Thoracic aorta (tissue), 2 donors: Measurements from ENCODE around the gene CRAT. TPM values are rescaled to one million over a fixed set of nuclear protein-coding genes. Genes with fewer than 3 reads are reported as not detected.

Experiments used
- ATAC-seq: fragments of 150-250 bp; one replicate; pipeline ENCODE4 v1.8.0; 2017; ENCODE audit warnings: low read depth; ENCODE audit not compliant: insufficient number of reproducible peaks, low FRiP score
- DNase-seq: peaks from one replicate; pipeline ENCODE4 v3.0.0-alpha.2; 2020; ENCODE audit warnings: low spot score
- H3K27ac ChIP-seq, 2 donors: fragments of 200-600 bp; sonication (generic); 1 replicate in 1 of 2; 2 replicates in 1 of 2; pipeline ENCODE4 v1.5.1; 2016; ENCODE audit warnings: mild to moderate bottlenecking in 2 of 2, moderate library complexity in 2 of 2
- H3K27me3 ChIP-seq: fragments of 200-600 bp; sonication (generic); replicated peaks from 2 replicates; pipeline ENCODE4 v1.6.0; 2016; ENCODE audit warnings: mild to moderate bottlenecking; ENCODE audit not compliant: insufficient read depth
- H3K36me3 ChIP-seq: fragments of 200-600 bp; sonication (generic); one replicate; pipeline ENCODE4 v1.5.1; 2016
- H3K4me1 ChIP-seq, 2 donors: fragments of 200-600 bp; sonication (generic); 1 replicate in 1 of 2; 2 replicates in 1 of 2; pipeline versions ENCODE4 v1.5.1 to v1.6.0; 2016; ENCODE audit warnings: low read depth in 2 of 2, mild to moderate bottlenecking in 1 of 2; ENCODE audit not compliant: control insufficient read depth in 1 of 2
- H3K4me3 ChIP-seq: fragments of 200-600 bp; sonication (generic); 2 replicates; pipeline ENCODE4 v1.5.1; 2016; ENCODE audit warnings: mild to moderate bottlenecking
- H3K9me3 ChIP-seq: fragments of 200-600 bp; sonication (generic); 2 replicates; pipeline ENCODE4 v1.5.1; 2016
- total RNA-seq, 2 donors: library from RNA; depleted of rRNA; stranded (reverse); fragments of >200 nt; gene quantifications; one replicate each; pipeline versions ENCODE4 v1.1.0 to v1.2.3, GENCODE V29; 2016
- TF ChIP-seq, protein P1 (sequence below): fragments of 200-600 bp; sonication (generic); IDR thresholded peaks from one replicate; pipeline ENCODE4 v1.5.1; 2019; ENCODE audit warnings: antibody characterized with exemption

The CRAT gene
- total RNA-seq, 2 donors from 2014 or later, result 57.8 to 102 TPM

DNA sequence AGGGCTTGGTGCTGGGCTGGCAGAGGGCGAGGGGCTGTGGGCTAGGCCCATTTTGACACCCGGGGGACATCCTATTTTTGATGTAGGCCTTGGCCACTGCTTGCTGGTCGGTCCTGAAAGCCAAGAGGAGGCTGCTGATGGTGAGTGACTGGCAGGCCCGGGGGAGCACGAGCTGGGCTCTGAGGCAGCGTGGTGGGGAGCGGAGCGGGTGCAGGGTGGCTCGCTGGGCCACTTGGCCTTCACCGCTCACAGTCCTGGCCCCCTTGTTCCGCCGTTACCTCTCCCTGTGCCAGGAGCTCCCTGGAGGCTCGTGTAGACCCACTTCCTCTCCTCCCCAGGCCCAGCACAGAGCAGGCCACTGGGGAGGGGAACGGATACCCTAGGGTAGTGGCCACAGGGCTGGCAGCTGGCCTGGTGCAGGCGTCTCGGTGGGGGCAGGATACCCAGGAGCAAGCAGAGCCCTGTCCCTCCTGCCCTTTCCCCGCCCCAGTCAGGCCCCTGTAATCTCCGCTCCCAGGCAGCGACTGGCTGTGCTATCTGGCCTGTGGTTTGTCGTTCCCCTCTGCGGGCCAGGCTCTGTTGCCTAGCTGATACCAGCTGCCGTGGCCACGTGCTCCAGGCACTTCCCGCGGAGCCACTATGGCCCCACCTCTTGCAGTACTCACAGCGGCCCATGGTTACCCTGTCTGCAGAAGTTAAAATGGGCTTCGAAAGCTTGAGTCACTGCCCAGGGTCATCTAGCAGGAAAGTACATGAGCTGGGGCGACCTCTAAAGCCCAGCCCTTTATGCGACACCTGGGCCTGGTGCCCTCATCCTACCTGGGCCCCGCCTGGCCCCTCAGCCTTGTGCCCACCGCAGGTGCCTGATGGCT, 41.4 kb downstream of the CRAT start:
- Histone ChIP-seq H3K36me3 (peaks cover 14% of the 10 kb centered on the region), H3K27me3 (no peaks in the 10 kb centered on the region), H3K27ac (no peak overlapping the region), H3K4me3 (no peak overlapping the region), H3K9me3 (no peaks in the 10 kb centered on the region), H3K4me1 (no peaks in the 10 kb centered on the region)
- TF ChIP-seq, protein P1, sequence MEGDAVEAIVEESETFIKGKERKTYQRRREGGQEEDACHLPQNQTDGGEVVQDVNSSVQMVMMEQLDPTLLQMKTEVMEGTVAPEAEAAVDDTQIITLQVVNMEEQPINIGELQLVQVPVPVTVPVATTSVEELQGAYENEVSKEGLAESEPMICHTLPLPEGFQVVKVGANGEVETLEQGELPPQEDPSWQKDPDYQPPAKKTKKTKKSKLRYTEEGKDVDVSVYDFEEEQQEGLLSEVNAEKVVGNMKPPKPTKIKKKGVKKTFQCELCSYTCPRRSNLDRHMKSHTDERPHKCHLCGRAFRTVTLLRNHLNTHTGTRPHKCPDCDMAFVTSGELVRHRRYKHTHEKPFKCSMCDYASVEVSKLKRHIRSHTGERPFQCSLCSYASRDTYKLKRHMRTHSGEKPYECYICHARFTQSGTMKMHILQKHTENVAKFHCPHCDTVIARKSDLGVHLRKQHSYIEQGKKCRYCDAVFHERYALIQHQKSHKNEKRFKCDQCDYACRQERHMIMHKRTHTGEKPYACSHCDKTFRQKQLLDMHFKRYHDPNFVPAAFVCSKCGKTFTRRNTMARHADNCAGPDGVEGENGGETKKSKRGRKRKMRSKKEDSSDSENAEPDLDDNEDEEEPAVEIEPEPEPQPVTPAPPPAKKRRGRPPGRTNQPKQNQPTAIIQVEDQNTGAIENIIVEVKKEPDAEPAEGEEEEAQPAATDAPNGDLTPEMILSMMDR, result no peak
- no peak for ATAC-seq
- DNase-seq, result no peak

DNA sequence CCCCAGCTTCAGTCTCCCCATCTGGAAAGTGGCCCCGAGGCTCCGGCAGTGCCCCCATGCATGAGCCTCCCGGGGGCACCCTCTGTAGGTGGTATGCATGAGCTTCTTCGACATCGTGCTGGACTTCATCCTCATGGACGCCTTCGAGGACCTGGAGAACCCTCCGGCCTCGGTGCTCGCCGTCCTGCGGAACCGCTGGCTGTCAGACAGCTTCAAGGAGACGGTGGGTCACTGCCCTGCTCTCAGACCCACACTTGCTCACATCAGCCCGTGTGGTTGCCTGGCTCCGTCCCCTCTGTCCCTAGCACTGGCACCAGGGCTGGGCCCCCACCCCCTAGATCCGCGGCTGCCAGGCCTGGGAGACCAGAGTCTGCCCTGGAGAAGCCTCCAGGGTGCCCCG, 42.5 kb downstream of the CRAT start:
- Histone ChIP-seq H3K27ac (no peak overlapping the region), H3K9me3 (no peaks in the 10 kb centered on the region), H3K36me3 (peaks cover 17% of the 10 kb centered on the region), H3K4me3 (no peak overlapping the region), H3K4me1 (no peaks in the 10 kb centered on the region), H3K27me3 (no peaks in the 10 kb centered on the region)
- DNase-seq, result no peak
- TF ChIP-seq, protein P1, result no peak
- ATAC-seq, result no peak

DNA sequence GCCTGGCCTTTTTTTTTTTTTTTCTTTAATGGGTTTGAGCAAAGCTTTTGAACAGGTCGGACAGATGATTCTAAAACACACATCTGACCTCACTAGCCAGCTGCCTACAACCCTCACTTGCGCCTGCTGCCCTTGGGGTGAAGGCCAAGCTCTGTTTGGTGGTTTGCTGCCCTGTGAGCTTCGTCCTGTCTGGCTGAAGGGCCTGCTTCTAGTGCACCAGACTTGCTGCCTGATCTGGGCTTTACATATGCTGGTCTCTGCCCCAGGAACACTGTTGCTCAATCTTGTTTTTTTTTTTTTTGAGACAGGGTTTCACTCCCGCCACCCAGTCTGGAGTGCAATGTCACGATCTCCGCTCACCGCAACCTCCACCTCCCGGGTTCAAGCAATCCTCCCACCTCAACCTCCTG, 46.1 kb downstream of the CRAT start:
- H3K36me3 ChIP-seq, result peaks cover 38% of the 10 kb centered on the region
- DNase-seq (no peak), ATAC-seq (no peak)
- no peak overlapping the region for H3K27ac ChIP-seq
- H3K4me1 ChIP-seq, result no peaks in the 10 kb centered on the region
- H3K27me3 ChIP-seq, result no peaks in the 10 kb centered on the region
- H3K4me3 ChIP-seq, result no peak overlapping the region
- TF ChIP-seq, protein P1, result no peak
- H3K9me3 ChIP-seq, result no peaks in the 10 kb centered on the region

DNA sequence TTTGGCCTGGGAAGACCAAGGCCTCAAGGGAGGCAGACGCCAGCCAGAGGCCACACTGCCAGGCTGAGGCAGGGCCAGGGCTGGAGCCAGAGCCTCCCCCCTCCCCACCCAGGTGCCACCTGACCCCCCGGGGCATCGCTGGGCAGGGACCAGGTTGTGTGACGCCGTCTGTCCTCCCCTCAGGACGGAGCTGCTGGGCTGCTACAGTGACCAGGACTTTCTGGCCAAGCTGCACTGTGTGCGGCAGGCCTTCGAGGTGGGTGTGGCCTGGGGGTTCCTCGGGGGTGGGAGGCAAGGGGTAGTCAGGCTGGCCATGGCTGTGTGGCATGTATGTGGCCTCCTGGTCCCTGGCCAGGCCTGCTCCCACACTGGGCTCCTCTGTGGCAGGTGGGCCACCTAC, 47.5 kb downstream of the CRAT start:
- Histone ChIP-seq H3K27ac (no peak overlapping the region), H3K9me3 (no peaks in the 10 kb centered on the region), H3K4me1 (no peaks in the 10 kb centered on the region), H3K27me3 (no peaks in the 10 kb centered on the region), H3K4me3 (no peak overlapping the region), H3K36me3 (peaks cover 46% of the 10 kb centered on the region)
- no peak for DNase-seq
- no peak for ATAC-seq
- TF ChIP-seq, protein P1, result no peak

DNA sequence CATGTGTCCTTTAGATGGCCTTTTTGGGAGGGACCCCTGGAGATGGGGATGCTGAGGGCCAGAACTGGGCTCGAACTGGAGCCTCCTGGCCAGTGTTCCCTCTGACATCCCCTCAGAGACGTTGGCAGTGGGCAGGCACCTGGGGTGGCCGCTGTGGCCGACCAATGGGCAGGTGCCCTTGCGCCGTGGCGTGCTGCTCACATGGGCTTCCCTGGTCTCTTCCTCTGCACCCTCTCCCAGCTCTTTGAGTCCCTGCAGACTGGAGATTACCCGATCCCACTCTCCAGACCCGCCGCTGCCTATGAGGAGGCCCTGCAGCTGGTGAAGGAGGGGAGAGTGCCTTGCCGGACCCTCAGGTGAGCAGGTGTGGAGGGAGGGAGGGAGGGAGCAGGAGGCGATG, 49.6 kb downstream of the CRAT start:
- TF ChIP-seq, protein P1, result no peak
- peaks cover 38% of the 10 kb centered on the region for H3K36me3 ChIP-seq

More for the DNA sequence above, 49.6 kb downstream of the CRAT start:
- no peak overlapping the region for H3K4me3 ChIP-seq
- H3K27me3 ChIP-seq, result no peaks in the 10 kb centered on the region
- H3K9me3 ChIP-seq, result no peaks in the 10 kb centered on the region
- ATAC-seq (no peak), DNase-seq (no peak)
- H3K27ac ChIP-seq, result no peak overlapping the region
- no peaks in the 10 kb centered on the region for H3K4me1 ChIP-seq
